Naive thymus-derived CD8-positive, alpha-beta T cell (primary cell): ENCODE measurements around the gene S1PR2. TPM values are rescaled to one million over a fixed set of nuclear protein-coding genes. Genes with fewer than 3 reads are reported as not detected.
A peak's percentile ranks its signal among the peaks of the same experiment; 100 is the strongest.
"Not testable (repeated sequence)": the region's sequence is repeated elsewhere in the genome, so short reads cannot be mapped to it uniquely, and the experiment has no call there.

Source experiments
- ATAC-seq, 2 donors: fragments of 150-1000 bp; cut with Tn5 transposase in 1 of 2; sonication (Bioruptor Pico), chemical (Tn5 transposase) in 1 of 2; 1 replicate in 1 of 2; 2 replicates in 1 of 2; pipeline ENCODE4 v1.10.0; 2021; ENCODE audit warnings: mild to moderate bottlenecking in 2 of 2, moderate library complexity in 2 of 2
- POLR2A ChIA-PET: fragments of 350-600 bp; sonication (Branson Sonifier 250); formaldehyde crosslinking; loops from one replicate; lab custom pipeline; 2021; ENCODE audit warnings: antibody characterized with exemption; lab: Charles Lee
- DNase-seq, 10 donors: peaks; one replicate each; pipeline versions ENCODE4 v3.0.0 to v3.0.0-alpha.2; 2020 to 2022
- H3K27ac Mint-ChIP-seq, 10 donors: one replicate each; pipeline ENCODE4 v1.8.0; 2020 to 2022; ENCODE audit warnings: mild to moderate bottlenecking in 10 of 10, mixed read lengths in 10 of 10, moderate library complexity in 4 of 10, inconsistent platforms in 1 of 10
- H3K27me3 Mint-ChIP-seq, 5 donors: one replicate each; pipeline ENCODE4 v1.8.0; 2021 to 2022; ENCODE audit warnings: mixed read lengths in 5 of 5
- H3K36me3 Mint-ChIP-seq, 3 donors: one replicate each; pipeline ENCODE4 v1.8.0; 2020 to 2022; ENCODE audit warnings: mixed read lengths in 3 of 3, mild to moderate bottlenecking in 2 of 3, inconsistent platforms in 1 of 3
- H3K4me1 Mint-ChIP-seq, 4 donors: one replicate each; pipeline ENCODE4 v1.8.0; 2021 to 2022; ENCODE audit warnings: mixed read lengths in 4 of 4
- H3K4me3 Mint-ChIP-seq, 10 donors: one replicate each; pipeline ENCODE4 v1.8.0; 2020 to 2022; ENCODE audit warnings: mild to moderate bottlenecking in 10 of 10, mixed read lengths in 10 of 10, moderate library complexity in 6 of 10, inconsistent platforms in 1 of 10
- H3K9me3 Mint-ChIP-seq, 9 donors: one replicate each; pipeline ENCODE4 v1.8.0; 2020 to 2022; ENCODE audit warnings: mixed read lengths in 9 of 9, mild to moderate bottlenecking in 3 of 9, inconsistent platforms in 1 of 9, moderate library complexity in 1 of 9
- polyA plus RNA-seq, 3 donors: library from polyadenylated mRNA; unstranded; fragments of 300-500 nt; fragmentation: Illumina TruSeq; gene quantifications; one replicate each; pipeline ENCODE4 v1.2.3, GENCODE V29; 2021
- total RNA-seq, 8 experiments: library from RNA in 2 of 8; stranded (reverse) in 2 of 8; gene quantifications; one replicate each; pipeline ENCODE4 v1.2.3 and lab custom pipeline; 2021 to 2026

The S1PR2 gene
- total and polyA plus RNA-seq, 5 experiments from 2014 or later, result 0.18 to 3.0 (median 0.60) TPM

DNA sequence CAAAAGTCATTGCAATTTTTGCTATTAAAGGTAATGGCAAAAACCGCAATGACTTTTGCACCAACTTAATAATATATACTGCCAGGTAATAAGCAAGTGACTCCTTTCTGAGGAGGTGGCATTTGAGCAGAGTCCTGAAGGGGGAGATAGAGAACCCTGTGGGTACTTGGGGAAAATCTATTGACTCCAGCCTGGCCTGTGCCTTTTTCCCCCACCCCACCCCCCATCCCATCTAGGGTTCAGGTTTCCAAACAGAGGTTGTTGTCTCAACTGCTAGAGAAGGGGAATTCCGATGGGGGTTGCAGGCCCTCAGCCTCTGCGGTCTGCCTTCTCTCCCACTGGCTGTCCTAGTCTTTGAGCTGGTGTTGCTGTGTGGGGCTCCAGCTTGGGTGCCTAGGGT lies 11.5 kb downstream of the S1PR2 start:
- Mint-ChIP-seq H3K4me1 (peaks cover 0 to 6% (median 3%) of the 10 kb centered on the region in 4 donors), H3K27me3 (no peaks in the 10 kb centered on the region), H3K9me3 (no peaks in the 10 kb centered on the region), H3K36me3 (peaks cover 0 to 3% (median 2%) of the 10 kb centered on the region in 3 donors), H3K27ac (no peak overlapping the region), H3K4me3 (no peak overlapping the region)
- DNase-seq (peak in 1 of 10 donors; percentile 2), ATAC-seq (peak; percentile 29 to 56)
- POLR2A ChIA-PET, result interaction anchor here (0.9 kb wide), 1 partner anchor 9 kb away, joined by 3 read pairs; no protein-coding TSS in a partner anchor

DNA sequence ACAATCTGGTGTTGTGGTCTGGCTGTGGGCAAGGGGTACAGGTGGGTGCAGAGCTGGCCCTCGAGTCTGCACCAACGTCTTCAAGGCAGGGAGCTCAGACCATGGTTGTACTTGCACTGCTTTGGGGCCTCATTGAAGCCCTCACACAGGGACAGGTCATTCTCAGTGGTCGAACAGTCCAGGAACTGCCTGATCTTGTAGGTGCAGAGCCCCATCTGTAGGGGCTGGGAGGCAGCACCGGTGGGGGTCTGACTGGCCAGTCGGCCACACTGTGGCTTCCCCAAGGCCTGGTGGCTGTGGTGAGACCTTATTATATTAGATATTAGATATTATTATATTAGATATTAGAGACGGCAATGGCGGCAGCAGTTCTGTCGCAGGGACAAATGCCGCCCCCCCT lies 14.0 kb downstream of the S1PR2 start:
- DNase-seq (no peak), ATAC-seq (no peak)
- H3K9me3 Mint-ChIP-seq, result no peaks in the 10 kb centered on the region
- H3K4me3 Mint-ChIP-seq, result no peak overlapping the region
- no peak overlapping the region for H3K27ac Mint-ChIP-seq
- H3K36me3 Mint-ChIP-seq, result no peaks in the 10 kb centered on the region
- H3K27me3 Mint-ChIP-seq, result no peaks in the 10 kb centered on the region
- peaks cover 0 to 3% (median under 1%) of the 10 kb centered on the region in 4 donors for H3K4me1 Mint-ChIP-seq
- POLR2A ChIA-PET, result no interaction called here

DNA sequence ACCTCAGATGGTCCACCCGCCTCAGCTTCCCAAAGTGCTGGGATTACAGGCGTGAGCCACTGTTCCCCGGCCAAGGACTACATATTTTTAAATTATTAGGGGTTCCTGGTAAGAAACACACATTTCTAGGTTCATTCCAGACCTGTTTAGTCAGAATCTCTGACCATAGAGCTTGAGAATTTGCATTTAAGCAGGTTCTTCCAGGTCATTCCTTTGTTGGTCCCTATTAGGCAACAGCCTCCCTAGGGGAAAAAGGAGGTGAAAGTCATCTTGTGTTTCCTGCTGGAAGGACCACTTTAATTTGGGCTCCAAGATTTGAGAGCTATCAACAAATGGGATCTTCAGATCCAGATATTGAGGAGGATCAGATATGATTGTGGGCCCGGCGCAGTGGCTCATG lies 16.3 kb downstream of the S1PR2 start:
- POLR2A ChIA-PET, result no interaction called here
- peaks cover 0 to 2% (median 0%) of the 10 kb centered on the region in 5 donors for H3K27me3 Mint-ChIP-seq
- H3K9me3 Mint-ChIP-seq, result no peaks in the 10 kb centered on the region
- no peaks in the 10 kb centered on the region for H3K36me3 Mint-ChIP-seq
- H3K27ac Mint-ChIP-seq, result no peak overlapping the region
- DNase-seq (no peak), ATAC-seq (no peak)
- peaks cover 0 to 3% (median under 1%) of the 10 kb centered on the region in 4 donors for H3K4me1 Mint-ChIP-seq
- H3K4me3 Mint-ChIP-seq, result no peak overlapping the region

DNA sequence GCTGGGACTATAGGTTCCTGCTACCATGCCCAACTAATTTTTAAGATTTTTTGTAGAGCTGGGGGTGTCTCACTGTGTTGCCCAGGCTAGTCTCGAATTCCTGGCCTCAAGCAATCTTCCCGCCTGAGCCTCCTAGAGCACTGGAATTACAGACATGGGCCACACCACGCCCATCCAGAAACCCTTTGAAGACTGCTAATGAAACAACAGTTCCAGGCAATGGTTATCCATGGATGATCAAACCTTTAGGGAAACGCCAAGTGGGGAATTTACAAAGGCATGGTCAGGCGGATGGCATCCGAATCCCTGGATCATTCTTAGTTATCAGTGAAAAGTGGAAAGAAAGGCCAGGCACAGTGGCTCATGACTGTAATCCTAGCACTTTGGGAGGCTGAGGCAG lies 19.4 kb downstream of the S1PR2 start:
- POLR2A ChIA-PET, result no interaction called here
- H3K36me3 Mint-ChIP-seq, result peaks cover 0 to 3% (median 0%) of the 10 kb centered on the region in 3 donors
- peaks cover 0 to 2% (median 0%) of the 10 kb centered on the region in 5 donors for H3K27me3 Mint-ChIP-seq
- ATAC-seq (no peak), DNase-seq (no peak)
- no peak overlapping the region for H3K27ac Mint-ChIP-seq
- H3K4me1 Mint-ChIP-seq, result peaks cover 0 to 4% (median 1%) of the 10 kb centered on the region in 4 donors
- peaks cover 0 to 4% (median 0%) of the 10 kb centered on the region in 9 donors for H3K9me3 Mint-ChIP-seq
- H3K4me3 Mint-ChIP-seq, result no peak overlapping the region

DNA sequence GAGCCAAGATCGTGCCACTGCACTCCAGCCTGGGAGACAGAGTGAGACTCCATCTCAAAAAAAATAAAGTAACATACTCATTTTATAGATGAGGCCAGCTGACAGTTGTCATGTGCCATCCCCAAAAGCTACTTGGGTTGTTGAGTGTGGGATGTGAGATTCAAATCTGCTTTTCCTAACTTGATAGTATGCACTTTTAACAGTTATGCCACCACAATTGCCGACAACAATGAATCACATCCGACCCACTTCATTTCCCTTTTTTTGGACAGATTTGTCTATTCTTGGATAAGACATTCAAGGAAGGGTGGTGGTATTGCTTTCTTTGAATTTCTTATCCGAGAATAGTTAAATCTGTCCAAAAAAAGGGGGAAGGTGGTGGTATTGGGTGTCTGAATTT lies 20.1 kb downstream of the S1PR2 start:
- peaks cover 0 to 3% (median 0%) of the 10 kb centered on the region in 3 donors for H3K36me3 Mint-ChIP-seq
- peaks cover 0 to 2% (median 0%) of the 10 kb centered on the region in 5 donors for H3K27me3 Mint-ChIP-seq
- DNase-seq (no peak), ATAC-seq (no peak)
- H3K4me3 Mint-ChIP-seq, result no peak overlapping the region
- POLR2A ChIA-PET, result no interaction called here
- peaks cover 0 to 7% (median 1%) of the 10 kb centered on the region in 4 donors for H3K4me1 Mint-ChIP-seq
- peaks cover 0 to 4% (median 0%) of the 10 kb centered on the region in 9 donors for H3K9me3 Mint-ChIP-seq
- H3K27ac Mint-ChIP-seq, result peak overlapping the region in 1 of 10 donors; percentile 10

DNA sequence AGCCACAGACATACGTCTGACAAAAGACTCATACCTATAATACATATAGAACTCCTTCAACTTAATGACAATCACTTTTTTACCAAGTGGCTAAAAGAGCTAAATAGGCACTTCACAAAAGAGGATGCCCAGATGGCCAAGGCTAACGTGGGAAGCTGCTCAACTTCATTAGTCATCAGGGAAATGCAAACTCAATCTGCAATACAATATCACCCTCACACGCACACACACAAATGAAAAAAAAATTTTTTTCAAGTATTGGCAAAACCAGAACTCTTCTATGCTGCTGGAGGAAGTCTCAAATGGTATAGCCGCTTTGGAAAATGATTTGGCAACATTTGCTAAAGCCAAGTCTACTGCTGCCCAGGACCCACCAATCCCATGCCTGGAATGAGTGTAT lies 21.8 kb downstream of the S1PR2 start:
- ATAC-seq, result no peak
- POLR2A ChIA-PET, result interaction anchor here (0.7 kb wide), 1 partner anchor 52 kb away, joined by 5 read pairs; no protein-coding TSS in a partner anchor
- peak overlapping the region in 2 of 10 donors; percentile 8 to 66 for H3K27ac Mint-ChIP-seq
- H3K36me3 Mint-ChIP-seq, result peaks cover 0 to 3% (median 0%) of the 10 kb centered on the region in 3 donors
- no peak overlapping the region for H3K4me3 Mint-ChIP-seq
- peaks cover 0 to 4% (median 0%) of the 10 kb centered on the region in 9 donors for H3K9me3 Mint-ChIP-seq
- no peak for DNase-seq
- peaks cover 0 to 2% (median 0%) of the 10 kb centered on the region in 5 donors for H3K27me3 Mint-ChIP-seq
- peaks cover 0 to 7% (median 3%) of the 10 kb centered on the region in 4 donors for H3K4me1 Mint-ChIP-seq

DNA sequence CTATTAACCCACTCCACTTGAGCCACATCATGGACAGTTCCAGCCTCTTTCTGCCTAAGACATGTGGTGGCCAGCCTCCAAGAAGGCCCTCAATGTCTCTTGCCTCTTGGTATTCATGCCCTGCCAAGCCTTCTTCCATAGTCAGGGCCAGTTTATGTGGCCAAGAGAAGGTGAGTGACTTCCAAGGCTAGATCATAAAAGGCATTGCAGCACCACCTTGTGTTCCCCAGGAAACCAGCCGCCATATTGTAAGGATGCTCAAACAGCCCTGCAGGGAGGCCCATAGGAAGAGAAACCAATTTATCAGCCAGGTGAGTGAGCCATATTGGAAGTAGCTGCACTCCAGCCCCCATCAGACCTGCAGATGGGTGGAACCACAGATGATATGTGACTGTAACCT lies 24.1 kb downstream of the S1PR2 start:
- DNase-seq (no peak), ATAC-seq (no peak)
- Mint-ChIP-seq H3K27ac (no peak overlapping the region), H3K27me3 (peaks cover 0 to 2% (median 0%) of the 10 kb centered on the region in 5 donors), H3K36me3 (peaks cover 0 to 3% (median 0%) of the 10 kb centered on the region in 3 donors), H3K9me3 (peaks cover 0 to 4% (median 0%) of the 10 kb centered on the region in 9 donors), H3K4me3 (no peak overlapping the region), H3K4me1 (peaks cover 0 to 7% (median 3%) of the 10 kb centered on the region in 4 donors)
- POLR2A ChIA-PET, result no interaction called here

DNA sequence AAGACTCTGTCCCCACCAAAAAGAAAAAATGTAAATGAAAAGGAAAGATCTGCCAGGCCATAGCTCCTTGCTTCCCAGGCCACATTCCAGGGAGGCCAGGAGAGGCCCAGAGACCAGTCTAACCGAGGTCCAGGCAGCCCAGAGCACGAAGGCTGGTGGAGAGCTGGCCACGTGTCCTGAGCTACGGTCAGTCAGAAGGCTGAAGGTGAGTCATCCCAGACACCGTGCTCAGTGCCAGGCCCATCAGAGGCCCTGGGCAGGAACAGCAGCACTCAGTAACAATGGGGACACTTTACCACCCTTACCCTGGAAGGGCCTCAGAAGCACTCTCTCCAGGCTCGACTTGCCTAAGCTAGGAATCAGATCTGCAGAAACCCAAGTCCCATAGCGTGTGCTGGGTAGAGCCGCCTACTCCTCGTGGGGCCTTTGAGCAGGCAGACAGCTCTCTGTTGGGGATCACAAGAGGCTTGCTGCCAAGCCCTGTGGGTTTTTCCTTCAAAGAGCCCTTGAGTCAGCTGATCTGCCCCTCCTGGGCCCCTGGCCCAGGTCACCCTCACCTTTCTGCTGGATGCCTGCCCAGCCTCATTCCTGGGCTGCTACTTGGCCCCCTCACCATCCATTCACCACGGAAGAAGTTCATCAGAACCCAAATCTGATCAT lies 24.8 kb downstream of the S1PR2 start:
- no peak overlapping the region for H3K27ac Mint-ChIP-seq
- DNase-seq, result no peak
- H3K4me3 Mint-ChIP-seq, result no peak overlapping the region
- peaks cover 0 to 2% (median 0%) of the 10 kb centered on the region in 5 donors for H3K27me3 Mint-ChIP-seq
- no peak for ATAC-seq
- peaks cover 0 to 4% (median 0%) of the 10 kb centered on the region in 9 donors for H3K9me3 Mint-ChIP-seq
- H3K4me1 Mint-ChIP-seq, result peaks cover 0 to 7% (median 3%) of the 10 kb centered on the region in 4 donors
- H3K36me3 Mint-ChIP-seq, result peaks cover 0 to 3% (median 0%) of the 10 kb centered on the region in 3 donors
- POLR2A ChIA-PET, result no interaction called here

DNA sequence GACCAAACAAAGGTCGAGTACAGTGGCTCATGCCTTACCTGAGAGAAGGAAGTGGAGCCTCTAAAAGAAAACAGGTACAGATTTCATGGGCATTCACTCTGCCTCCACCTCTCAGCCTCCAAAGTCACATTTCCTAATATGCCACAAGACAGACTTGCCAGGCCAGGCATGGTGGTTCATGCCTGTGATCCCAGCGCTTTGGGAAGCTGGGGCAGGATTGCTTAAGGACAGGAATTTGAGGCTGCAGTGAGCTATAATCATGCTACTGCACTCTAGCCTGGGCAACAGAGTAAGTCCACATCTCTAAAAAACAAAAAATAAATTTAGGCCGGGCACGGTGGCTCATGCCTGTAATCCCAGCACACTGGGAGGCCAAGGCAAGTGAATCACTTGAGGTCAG lies 25.5 kb downstream of the S1PR2 start:
- Mint-ChIP-seq H3K4me1 (peaks cover 0 to 7% (median 3%) of the 10 kb centered on the region in 4 donors), H3K36me3 (peaks cover 0 to 3% (median 0%) of the 10 kb centered on the region in 3 donors), H3K27me3 (no peaks in the 10 kb centered on the region), H3K9me3 (peaks cover 0 to 4% (median 0%) of the 10 kb centered on the region in 9 donors), H3K4me3 (no peak overlapping the region), H3K27ac (no peak overlapping the region)
- DNase-seq, result no peak
- POLR2A ChIA-PET, result no interaction called here
- ATAC-seq, result no peak

DNA sequence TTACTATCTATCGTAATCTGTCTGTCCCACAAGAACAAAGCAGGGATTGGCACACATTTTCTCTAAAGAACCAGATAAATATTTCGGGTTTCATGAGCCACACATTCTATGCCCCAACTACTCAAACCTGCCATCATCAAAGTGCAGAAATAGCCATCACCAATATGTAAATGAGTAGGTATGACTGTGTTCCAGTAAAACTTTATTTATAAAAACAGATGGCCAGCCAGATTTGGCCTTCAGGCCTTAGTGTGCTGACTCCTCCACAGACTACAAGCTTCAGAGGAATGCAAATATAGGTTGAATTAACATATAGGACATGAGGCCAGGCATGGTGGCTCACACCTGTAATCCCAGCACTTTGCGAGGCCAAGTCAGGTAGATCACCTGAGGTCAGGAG lies 27.4 kb downstream of the S1PR2 start:
- no peak overlapping the region for H3K4me3 Mint-ChIP-seq
- POLR2A ChIA-PET, result no interaction called here
- no peak for DNase-seq
- peaks cover 3 to 12% (median 4%) of the 10 kb centered on the region in 4 donors for H3K4me1 Mint-ChIP-seq
- H3K27ac Mint-ChIP-seq, result no peak overlapping the region
- peaks cover 0 to 4% (median 0%) of the 10 kb centered on the region in 9 donors for H3K9me3 Mint-ChIP-seq
- H3K36me3 Mint-ChIP-seq, result peaks cover 0 to 3% (median 0%) of the 10 kb centered on the region in 3 donors
- no peak for ATAC-seq
- H3K27me3 Mint-ChIP-seq, result no peaks in the 10 kb centered on the region

DNA sequence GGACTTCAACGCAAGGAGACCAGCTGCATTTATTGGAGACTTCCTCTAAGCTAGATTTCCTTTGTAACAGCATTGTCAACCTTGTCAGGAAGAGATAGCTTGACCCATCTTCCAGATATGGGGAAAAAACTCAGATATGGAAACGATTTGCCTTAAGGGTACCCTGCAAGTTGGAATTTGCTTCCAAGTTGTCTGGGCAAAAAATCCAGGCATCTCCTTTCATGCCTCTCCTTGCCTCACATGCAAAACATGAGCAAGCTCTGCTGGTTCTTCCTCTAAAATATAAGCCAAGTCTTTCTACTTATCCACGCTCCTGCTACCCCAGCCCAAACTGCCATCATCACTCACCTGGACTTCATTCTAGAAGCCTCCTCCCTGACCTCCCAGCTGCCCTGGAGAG lies 30.0 kb downstream of the S1PR2 start:
- no peak overlapping the region for H3K4me3 Mint-ChIP-seq
- peaks cover 3 to 11% (median 7%) of the 10 kb centered on the region in 4 donors for H3K4me1 Mint-ChIP-seq
- POLR2A ChIA-PET, result no interaction called here
- ATAC-seq (no peak), DNase-seq (no peak)
- peak overlapping the region in 1 of 10 donors; percentile 44 for H3K27ac Mint-ChIP-seq
- no peaks in the 10 kb centered on the region for H3K27me3 Mint-ChIP-seq
- H3K36me3 Mint-ChIP-seq, result no peaks in the 10 kb centered on the region
- no peaks in the 10 kb centered on the region for H3K9me3 Mint-ChIP-seq

DNA sequence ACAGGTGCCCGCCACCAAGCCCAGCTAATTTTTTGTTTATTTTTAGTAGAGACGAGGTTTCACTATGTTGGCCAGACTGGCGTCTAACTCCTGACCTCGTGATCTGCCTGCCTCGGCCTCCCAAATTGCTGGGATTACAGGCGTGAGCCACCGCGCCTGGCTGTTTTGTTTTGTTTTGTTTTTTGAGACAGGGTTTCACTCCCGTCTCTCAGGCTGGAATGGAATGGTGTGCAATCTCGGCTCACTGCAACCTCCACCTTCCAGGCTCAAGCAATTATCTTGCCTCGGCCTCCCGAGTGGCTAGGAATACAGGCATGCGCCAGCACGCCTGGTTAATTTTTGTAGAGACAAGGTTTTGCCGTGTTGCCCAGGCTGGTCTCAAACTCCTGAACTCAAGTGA lies 31.0 kb downstream of the S1PR2 start:
- H3K4me1 Mint-ChIP-seq, result peaks cover 3 to 11% (median 8%) of the 10 kb centered on the region in 4 donors
- DNase-seq, H3K27me3 Mint-ChIP-seq, H3K4me3 Mint-ChIP-seq, POLR2A ChIA-PET, H3K27ac Mint-ChIP-seq, ATAC-seq, H3K9me3 Mint-ChIP-seq, H3K36me3 Mint-ChIP-seq: not testable (repeated sequence)
